HS-27A (cell line): Measurements from ENCODE around the gene AHRR.

ENCODE experiments used
- DNase-seq: peaks from one replicate; pipeline ENCODE4 v3.0.0-alpha.2; 2012; ENCODE audit warnings: low read depth, missing footprints

Gene AHRR

DNA sequence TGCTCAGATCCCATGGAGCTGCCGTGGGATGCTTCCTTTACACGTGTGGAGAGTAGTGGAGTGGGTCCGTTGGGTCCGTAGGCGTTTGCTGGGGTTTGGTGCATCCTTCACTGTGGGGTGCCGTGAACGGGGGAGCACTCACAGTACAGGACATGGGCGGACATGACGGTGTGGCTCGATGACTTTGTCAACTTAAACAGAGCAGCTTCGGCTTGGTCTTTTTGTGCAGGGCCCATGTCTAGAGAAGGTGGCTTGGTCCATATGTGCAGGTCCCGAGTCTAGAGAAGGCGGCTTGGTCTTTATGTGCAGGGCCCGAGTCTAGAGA lies 95.1 kb downstream of the AHRR start:
- DNase-seq: no peak

GRCh38 chr5:417301-418161 lies 96.0 kb downstream of the AHRR start:
- no peak for DNase-seq

DNA sequence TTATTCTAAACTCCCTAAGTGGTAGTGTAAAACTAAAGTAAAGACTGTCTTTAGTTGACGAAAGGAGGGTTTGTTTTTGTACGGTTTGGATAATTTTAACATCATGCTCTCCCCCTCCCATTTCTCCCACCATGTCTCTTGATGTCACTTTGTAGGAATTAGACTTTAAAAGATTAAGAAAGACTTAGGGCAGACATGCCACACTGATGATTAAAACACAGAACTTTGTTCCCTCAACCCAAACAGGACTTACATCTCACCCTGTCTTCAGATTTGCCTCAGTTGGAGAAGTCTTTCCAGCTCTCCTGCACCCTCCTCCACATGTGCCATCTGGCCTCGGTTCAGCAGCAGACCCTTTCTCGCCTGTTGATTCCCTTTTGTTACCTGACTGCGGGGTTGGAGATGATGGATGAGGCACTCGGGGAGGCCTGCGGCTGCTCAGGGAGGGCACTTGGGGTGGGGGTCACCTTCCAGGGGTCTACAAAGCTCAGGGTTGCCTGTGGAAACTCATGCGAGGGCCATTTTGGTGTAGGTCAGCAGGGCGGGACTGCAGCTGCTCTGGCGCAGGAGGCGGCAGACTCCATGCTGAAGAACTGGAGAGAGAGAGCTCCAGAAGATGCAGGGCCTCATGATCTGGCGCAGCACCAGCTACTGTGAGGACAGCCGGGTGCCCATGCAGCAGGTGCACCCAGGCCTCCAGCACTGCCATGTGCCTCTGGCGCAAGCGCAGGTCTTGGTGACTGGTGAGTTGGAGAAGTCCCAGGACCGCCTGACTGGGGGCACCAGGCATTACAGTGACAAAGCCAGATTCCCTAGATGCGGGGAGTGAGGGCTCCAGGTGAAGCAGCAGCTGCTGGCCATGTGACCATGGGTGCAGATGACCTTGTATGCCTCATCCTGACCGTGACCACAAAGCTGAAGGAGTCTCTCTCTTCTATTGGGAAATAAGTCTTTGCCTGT lies 96.9 kb downstream of the AHRR start:
- no peak for DNase-seq

DNA sequence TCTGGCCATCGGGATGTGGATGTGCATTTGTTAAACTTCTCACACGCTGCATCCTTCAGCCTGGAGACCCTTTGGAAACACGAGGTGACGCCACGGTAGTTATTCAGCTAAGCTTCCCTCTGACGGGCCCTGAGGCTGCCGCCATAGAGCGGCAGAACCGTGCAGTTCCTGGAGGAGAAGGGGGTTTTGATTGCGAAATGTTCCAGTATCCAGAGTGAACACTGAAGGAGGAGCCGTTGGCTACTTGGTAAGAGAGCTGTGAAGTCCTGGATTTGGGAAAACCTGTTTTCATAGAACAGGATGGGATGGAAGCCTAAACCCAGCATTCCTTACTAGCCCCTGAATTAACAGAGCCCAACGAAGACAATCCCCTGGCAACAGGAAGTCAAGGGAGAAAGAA lies 98.5 kb downstream of the AHRR start:
- DNase-seq: no peak

DNA sequence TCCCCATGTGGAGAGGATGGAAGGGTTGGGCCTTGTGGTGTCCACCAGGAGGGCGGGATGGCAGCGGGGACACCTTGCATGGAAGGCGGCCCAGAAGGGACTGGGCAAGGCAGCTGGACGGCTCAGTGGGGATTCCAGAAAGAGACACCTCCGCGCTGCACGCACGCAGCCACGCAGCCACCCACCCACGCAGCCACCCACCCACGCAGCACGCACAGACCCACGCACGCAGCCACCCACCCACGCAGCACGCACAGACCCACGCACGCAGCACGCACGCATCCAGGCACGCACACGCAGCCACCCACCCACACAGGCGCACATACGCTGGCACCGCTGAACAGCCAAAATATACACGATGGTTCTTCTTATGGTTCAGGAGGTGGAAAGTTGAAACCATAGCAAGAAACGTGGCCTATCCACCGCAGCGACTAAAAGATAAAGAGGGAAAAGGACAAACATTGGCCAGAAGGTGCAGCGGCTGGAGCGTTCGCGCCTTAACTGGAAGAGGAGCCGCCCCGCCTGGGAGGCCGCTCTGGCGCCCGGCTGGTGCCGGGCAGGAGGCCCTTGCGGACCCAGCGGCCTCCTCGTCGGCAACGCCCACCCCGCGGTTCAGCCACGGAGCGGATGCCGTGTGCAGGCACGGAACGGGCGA lies 99.2 kb downstream of the AHRR start:
- DNase-seq: no peak

DNA sequence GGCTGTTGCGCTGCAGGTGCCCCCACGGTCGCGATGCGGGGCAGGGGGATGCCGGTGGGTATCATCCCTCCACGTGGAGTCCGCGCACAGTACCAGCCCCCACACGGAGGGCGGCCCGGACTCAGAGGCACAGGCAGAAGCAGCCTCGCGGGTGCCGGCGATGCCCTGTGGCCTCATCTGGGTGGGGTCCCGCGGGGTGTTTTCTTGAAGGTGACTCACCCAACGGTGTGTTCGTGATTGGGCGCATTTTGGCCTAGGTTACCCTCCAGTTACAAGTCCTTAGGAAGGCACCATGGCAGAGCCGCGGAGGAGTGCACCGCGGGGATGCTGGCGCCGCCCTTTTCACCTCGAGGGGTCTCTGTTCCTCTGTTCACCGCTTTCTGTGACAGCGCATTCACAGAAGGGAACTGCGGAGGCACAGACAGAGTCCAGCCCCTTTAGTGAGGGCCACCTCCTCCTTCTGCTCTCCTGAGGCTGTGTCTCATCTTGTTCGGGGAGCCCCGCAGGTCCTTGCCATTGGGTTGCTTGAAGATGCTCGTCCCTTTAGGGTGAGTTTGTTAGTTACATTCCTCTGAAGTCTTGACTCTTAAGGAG lies 99.9 kb downstream of the AHRR start:
- DNase-seq: no peak

- no peak for DNase-seq
These were observed 100.4 kb downstream of the AHRR start for GRCh38 chr5:421901-422300.

GRCh38 chr5:422323-423232 lies 101.1 kb downstream of the AHRR start:
- no peak for DNase-seq

GRCh38 chr5:423233-423565 lies 101.7 kb downstream of the AHRR start:
- no peak for DNase-seq

- no peak for DNase-seq
These were observed 102.2 kb downstream of the AHRR start for GRCh38 chr5:423626-424261.

GRCh38 chr5:424301-425110 lies 103.0 kb downstream of the AHRR start:
- no peak for DNase-seq

- DNase-seq: no peak
These were observed 104.2 kb downstream of the AHRR start for GRCh38 chr5:425714-426113.

DNA sequence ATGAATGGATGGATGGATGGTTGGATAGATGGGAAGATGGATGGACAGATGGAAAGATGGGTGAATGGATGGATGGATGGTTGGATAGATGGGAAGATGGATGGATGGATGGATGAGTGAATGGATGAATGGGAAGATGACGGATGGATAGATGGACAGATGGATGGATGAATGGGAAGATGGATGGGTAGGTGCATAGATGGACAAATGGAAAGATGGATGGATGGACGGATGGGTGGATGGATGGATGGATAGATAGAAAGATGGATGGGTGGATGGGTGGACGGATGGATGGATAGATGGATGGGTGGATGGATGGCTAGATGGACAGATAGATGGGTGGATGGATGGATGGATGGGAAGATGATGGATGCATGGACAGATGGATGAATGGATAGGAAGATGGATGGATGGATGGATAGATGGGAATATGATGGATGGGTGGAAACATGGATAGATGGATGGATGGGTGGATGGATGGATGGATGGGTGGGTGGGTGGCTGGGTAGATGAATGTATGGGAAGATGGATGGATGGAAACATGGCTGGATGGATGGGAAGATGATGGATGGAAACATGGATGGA lies 105.0 kb downstream of the AHRR start:
- no peak for DNase-seq

- DNase-seq: no peak
These were observed 106.0 kb downstream of the AHRR start for GRCh38 chr5:427415-428087.

GRCh38 chr5:428219-428618 lies 106.7 kb downstream of the AHRR start:
- no peak for DNase-seq

DNA sequence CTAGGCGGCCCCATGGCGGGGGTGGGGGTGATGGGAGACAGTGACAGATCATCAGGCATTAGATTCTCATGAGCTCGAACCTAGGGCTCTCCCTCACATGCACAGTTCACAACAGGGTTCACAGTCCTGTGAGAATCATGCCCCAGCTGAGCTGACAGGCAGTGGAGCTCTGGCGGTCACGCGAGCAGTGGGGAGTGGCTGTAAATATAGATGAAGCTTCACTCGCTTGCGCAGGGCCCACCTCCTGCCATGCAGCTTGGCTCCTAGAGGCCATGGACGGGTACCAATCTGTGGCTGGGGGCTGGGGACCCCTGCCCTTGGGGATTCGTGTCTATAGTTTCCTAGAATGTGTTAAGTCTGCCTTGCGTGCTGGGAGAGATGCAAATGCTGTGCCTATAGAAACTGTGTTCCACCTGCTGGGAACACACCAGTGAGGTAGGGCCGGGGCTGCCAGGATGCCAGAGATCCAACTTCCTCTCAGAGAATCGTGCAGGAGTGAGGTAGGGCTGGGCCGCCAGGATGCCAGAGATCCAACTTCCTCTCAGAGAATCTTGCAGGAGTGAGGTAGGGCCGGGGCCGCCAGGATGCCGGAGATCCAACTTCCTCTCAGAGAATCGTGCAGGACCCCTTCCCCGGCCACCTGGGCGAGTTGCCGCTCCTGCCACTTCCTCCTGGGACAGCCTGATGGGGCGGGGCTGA lies 107.4 kb downstream of the AHRR start:
- no peak for DNase-seq

DNA sequence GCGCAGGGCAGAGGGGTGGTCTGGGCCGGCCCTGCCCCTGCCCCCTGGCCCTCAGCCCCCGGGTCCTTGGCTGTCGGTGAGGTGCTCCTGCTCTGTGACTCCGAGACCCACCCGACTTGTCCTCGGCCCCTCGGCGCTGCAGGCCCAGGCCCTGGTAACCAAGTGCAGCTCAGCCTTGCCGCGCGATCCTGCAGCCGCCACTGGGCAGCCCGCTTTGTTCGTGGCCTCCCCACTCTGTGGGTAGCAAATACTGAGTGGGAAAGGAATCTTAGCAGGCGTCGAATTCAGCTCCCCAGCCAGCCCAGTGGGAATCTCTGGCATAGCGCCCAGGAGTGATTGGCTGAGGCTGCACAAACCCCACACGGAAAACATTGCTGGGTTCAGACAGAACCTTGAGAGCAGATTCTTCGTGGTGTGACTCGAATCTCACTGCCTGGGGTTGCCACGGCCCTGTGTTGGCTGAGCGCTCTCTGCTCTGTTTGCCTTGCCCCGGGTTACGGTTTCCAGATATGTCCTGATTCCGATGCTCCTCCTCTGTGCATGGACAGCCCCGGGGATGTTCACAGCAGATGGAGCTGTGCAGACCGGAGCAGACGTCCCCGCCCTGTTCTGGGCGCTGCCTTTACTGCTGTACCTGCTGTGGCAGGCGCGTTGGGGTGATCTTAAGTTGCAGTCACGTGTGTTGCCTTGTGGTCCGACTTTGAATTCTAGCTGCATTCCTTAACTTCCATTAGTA lies 108.1 kb downstream of the AHRR start:
- no peak for DNase-seq
